ENCODE results near the gene CDK17. TPM values are rescaled to one million over a fixed set of nuclear protein-coding genes. Genes with fewer than 3 reads are reported as not detected.

CDK17 gene
- total RNA-seq, 4 donors from 2014 or later: 65.1 to 89.4 (median 71.2) TPM

GRCh38 chr12:96402061-96402460, 1.8 kb upstream of the CDK17 start:
- Histone ChIP-seq H3K9me3 (no peaks in the 10 kb centered on the region), H3K27ac (peak overlapping the region in 2 of 4 donors; percentile 94 to 99), H3K27me3 (no peaks in the 10 kb centered on the region), H3K36me3 (no peaks in the 10 kb centered on the region), H3K4me1 (peaks cover 0 to 24% (median 14%) of the 10 kb centered on the region in 4 donors), H3K4me3 (peak overlapping the region in 1 of 4 donors; percentile 76)
- 83 to 86% methylated on average over 6 of the region's 6 CpGs for WGBS, 2 donors
- TF ChIP-seq POLR2A (IDR thresholded peaks at IDR 0.05): no peak
- no peak for TF ChIP-seq EP300 (IDR thresholded peaks at IDR 0.05)
- no peak for TF ChIP-seq CTCF (IDR thresholded peaks at IDR 0.05)
- DNase-seq (ENCODE audit: low spot score in 2 of 2): no peak

DNA sequence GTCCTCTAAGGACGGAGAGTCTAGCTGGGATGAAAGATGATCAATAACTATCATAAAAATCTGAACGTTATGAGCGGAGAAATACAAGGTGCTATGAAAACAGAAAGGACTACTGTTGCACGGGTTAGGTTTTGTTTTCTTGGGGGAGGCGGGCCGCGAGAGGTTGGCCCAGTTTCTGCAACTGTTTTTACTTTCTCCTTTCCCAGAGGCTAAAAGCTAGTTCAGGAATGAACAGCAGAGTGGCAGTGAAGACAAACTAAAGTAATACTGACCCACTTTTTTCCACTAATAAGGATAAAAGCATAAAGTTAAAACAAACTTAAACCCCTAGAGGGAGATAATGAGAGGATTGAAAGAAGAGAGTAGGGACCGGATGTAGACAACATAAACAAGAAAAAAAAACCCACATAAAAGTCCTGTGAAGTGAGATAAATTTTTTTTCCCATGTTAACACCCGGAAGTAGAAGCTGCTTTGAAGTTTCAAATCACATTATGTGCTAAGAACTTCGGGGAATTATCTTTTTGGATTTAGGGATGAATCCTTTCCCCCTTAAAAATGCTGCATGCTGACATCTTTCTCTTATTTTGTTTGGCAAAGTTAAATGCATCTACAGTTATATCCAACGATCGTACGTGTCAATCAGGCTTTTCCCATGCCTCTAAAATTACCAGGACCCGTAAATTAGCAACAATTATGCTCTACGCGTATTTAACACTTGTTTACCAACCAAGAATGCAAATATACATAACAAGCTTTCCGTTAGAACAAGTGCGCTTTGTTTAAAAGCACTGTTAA, 1.0 kb upstream of the CDK17 start:
- H3K9me3 ChIP-seq: no peaks in the 10 kb centered on the region
- peaks cover 0 to 32% (median 14%) of the 10 kb centered on the region in 4 donors for H3K4me1 ChIP-seq
- H3K27ac ChIP-seq: peak overlapping the region; percentile 88 to 99 (median 96)
- no peaks in the 10 kb centered on the region for H3K36me3 ChIP-seq
- TF ChIP-seq EP300 (IDR thresholded peaks at IDR 0.05) (peak in 1 of 2 donors; percentile 10), CTCF (IDR thresholded peaks at IDR 0.05) (peak in 3 of 5 experiments; percentile 30 to 33 (median 31)), POLR2A (IDR thresholded peaks at IDR 0.05) (no peak)
- DNase-seq (ENCODE audit: low spot score in 2 of 2): no peak
- H3K27me3 ChIP-seq: no peaks in the 10 kb centered on the region
- peak overlapping the region; percentile 76 to 98 (median 90) for H3K4me3 ChIP-seq
- 6 to 8% methylated on average over 18 of the region's 18 CpGs for WGBS, 2 donors

GRCh38 chr12:96400631-96401075, 414 bp upstream of the CDK17 start:
- WGBS, 2 donors: 0% methylated on average over 7 to 16 of the region's 20 CpGs
- H3K27me3 ChIP-seq: no peaks in the 10 kb centered on the region
- TF ChIP-seq EP300 (IDR thresholded peaks at IDR 0.05): no peak
- no peak for TF ChIP-seq POLR2A (IDR thresholded peaks at IDR 0.05)
- no peak for TF ChIP-seq CTCF (IDR thresholded peaks at IDR 0.05)
- H3K9me3 ChIP-seq: no peaks in the 10 kb centered on the region
- H3K27ac ChIP-seq: peak overlapping the region; percentile 88 to 99 (median 96)
- H3K4me1 ChIP-seq: peaks cover 0 to 38% (median 17%) of the 10 kb centered on the region in 4 donors
- peak overlapping the region; percentile 76 to 98 (median 90) for H3K4me3 ChIP-seq
- DNase-seq (ENCODE audit: low spot score in 2 of 2): peak in 1 of 2 donors; percentile 27
- no peaks in the 10 kb centered on the region for H3K36me3 ChIP-seq

DNA sequence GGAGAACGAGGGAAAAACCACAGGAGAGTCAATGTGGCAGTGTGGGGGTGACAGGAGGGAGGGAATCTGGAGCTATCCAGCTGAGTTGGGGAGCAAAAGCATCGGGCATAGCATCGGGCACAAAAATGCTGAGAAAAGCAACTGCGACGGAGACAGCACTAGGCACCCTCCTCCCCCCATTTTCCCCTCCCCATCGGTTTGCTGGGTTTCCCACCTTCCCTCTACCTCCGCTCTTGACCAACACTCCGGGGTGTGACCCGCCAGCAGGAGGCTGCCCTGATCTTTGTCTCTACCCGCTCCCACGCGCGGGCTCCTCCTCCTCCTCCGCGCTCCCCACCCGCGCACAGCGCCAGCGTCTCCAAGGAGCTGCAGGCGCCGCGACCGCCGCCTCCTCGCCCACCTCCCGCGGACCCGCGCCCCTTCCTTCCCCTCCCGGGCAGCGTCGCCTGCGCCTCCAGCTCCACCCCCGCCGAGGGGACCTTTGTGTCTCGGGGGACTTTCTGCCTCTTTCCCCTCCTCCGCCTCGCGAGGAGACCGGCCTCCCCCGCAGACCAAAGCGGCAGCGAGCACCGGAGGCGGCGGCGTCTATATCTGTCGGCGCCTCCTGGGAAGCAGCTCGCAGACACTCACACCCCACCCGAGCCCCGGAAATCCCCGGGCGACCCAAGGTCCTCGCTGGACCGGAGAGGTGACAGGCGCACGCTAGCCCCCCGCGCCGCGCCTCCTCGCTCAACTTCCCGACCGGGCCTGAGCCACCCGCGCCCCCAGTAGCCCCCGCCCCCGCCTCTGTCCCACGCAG, 920 bp downstream of the CDK17 start:
- Histone ChIP-seq H3K27ac (peak overlapping the region; percentile 88 to 99 (median 96)), H3K9me3 (no peaks in the 10 kb centered on the region), H3K36me3 (no peaks in the 10 kb centered on the region), H3K4me3 (peak overlapping the region; percentile 76 to 98 (median 90)), H3K27me3 (no peaks in the 10 kb centered on the region), H3K4me1 (peaks cover 0 to 41% (median 17%) of the 10 kb centered on the region in 4 donors)
- peak in 1 of 2 donors; percentile 43 for TF ChIP-seq POLR2A (IDR thresholded peaks at IDR 0.05)
- peak in 3 of 5 experiments; percentile 14 to 56 (median 15) for TF ChIP-seq CTCF (IDR thresholded peaks at IDR 0.05)
- peak in 1 of 2 donors; percentile 49 for TF ChIP-seq EP300 (IDR thresholded peaks at IDR 0.05)
- peak; percentile 44 to 45 for DNase-seq (ENCODE audit: low spot score in 2 of 2)
- WGBS, 2 donors: 0 to 1% methylated on average over 52 to 66 of the region's 70 CpGs

Data from tibial nerve (tissue), 4 donors.